ENCODE results near the gene MYH6. TPM values are rescaled to one million over a fixed set of nuclear protein-coding genes. Genes with fewer than 3 reads are reported as not detected.

The MYH6 gene
- total RNA-seq, 4 donors from 2014 or later = 0.07 TPM; not detected in 3

GRCh38 chr14:23449314-23449713 lies 41.2 kb upstream of the MYH6 start:
- H3K27me3 ChIP-seq = no peaks in the 10 kb centered on the region
- H3K4me3 ChIP-seq = no peak overlapping the region
- H3K9me3 ChIP-seq = no peaks in the 10 kb centered on the region
- no peak for DNase-seq
- TF ChIP-seq POLR2A (IDR thresholded peaks at IDR 0.05) = no peak
- TF ChIP-seq, protein P1, sequence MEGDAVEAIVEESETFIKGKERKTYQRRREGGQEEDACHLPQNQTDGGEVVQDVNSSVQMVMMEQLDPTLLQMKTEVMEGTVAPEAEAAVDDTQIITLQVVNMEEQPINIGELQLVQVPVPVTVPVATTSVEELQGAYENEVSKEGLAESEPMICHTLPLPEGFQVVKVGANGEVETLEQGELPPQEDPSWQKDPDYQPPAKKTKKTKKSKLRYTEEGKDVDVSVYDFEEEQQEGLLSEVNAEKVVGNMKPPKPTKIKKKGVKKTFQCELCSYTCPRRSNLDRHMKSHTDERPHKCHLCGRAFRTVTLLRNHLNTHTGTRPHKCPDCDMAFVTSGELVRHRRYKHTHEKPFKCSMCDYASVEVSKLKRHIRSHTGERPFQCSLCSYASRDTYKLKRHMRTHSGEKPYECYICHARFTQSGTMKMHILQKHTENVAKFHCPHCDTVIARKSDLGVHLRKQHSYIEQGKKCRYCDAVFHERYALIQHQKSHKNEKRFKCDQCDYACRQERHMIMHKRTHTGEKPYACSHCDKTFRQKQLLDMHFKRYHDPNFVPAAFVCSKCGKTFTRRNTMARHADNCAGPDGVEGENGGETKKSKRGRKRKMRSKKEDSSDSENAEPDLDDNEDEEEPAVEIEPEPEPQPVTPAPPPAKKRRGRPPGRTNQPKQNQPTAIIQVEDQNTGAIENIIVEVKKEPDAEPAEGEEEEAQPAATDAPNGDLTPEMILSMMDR (IDR thresholded peaks at IDR 0.05) = no peak
- H3K36me3 ChIP-seq = no peaks in the 10 kb centered on the region
- intact Hi-C loops (cut with DNase I; ENCODE audit: low total_unique reads) = no loop called here
- H3K27ac ChIP-seq = no peak overlapping the region
- H3K4me1 ChIP-seq = no peaks in the 10 kb centered on the region

DNA sequence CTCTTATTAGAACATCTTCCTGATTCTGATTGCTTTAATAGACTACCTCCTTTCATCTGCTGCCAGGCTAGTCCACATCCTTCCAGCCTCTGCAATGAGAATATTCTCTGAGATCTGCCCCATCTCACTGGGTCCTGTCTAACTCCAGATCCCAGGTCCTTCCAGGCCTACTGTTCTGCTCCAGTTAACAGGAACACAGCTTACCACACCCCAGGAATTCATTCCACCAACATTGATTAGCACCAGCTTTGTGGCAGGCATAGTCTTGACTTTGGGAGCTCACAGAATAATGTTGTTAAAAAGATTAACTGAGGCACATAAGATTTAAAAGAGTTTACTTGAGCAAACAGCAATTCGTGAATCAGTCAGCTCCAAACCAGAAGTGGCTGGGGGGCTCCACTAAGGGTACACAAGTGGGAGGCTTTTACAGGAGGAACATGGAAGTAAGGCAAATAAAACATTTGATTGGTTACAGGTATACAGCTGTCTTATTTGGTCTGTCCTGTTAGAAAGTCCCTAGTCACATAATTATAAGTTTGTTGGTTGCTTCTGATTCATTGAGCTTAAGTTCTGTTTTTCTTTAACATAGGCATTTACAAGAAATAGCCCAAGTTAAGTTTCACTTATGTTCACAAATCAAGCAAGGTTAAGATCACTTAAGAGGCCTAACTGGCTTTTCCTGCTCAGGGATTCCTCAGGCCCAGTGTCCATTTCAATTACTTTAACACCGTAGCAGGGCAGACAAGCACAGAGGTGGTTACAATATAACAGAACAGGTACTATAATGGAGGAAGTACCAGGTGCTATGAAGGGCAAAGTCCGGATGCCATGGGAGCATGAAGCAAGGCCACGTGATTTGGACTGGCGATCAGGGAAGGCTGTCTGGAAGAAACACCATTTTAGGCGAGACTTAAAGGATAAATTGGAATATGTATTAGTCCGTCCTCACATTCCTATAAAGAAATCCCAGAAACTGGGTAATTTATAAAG lies 39.6 kb upstream of the MYH6 start:
- Histone ChIP-seq H3K27me3 (no peaks in the 10 kb centered on the region), H3K27ac (no peak overlapping the region), H3K9me3 (no peaks in the 10 kb centered on the region), H3K4me3 (no peak overlapping the region), H3K36me3 (no peaks in the 10 kb centered on the region), H3K4me1 (no peaks in the 10 kb centered on the region)
- intact Hi-C loops (cut with DNase I; ENCODE audit: low total_unique reads) = no loop called here
- TF ChIP-seq POLR2A (IDR thresholded peaks at IDR 0.05) = no peak
- TF ChIP-seq, protein P1 (IDR thresholded peaks at IDR 0.05) = no peak
- DNase-seq = no peak

DNA sequence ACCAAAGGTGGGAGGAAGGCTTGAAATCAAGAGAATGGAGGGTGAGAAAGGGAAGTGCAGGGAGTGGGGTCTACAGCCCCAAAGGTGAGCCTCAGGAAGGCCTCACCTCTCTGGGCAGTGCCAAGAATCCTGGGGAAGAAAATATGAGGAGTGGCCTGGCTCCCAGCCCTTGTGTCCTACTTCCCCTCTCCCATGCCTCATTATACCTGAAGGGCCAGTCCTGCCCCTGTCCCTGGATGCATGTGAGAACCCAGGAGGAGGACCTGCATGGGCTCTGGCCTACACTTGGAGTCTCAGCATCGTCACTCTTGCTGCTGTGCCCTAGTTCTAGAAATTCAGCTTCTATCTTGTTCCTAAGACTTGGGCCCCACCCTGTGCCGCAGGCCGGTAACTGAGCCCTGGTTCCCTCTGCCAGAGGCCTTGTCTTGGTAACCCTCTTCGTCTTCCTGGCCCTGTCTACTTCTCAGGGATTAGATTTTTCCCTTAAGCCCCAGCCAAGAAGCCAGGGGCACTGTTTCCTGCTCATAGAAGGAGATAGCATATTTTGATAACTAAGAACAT lies 38.3 kb upstream of the MYH6 start:
- intact Hi-C loops (cut with DNase I; ENCODE audit: low total_unique reads) = no loop called here

GRCh38 chr14:23445773-23446172 lies 37.7 kb upstream of the MYH6 start:
- H3K27ac ChIP-seq = no peak overlapping the region
- no peak for DNase-seq
- intact Hi-C loops (cut with DNase I; ENCODE audit: low total_unique reads) = no loop called here
- H3K9me3 ChIP-seq = no peaks in the 10 kb centered on the region
- H3K36me3 ChIP-seq = no peaks in the 10 kb centered on the region
- no peak overlapping the region for H3K4me3 ChIP-seq
- no peaks in the 10 kb centered on the region for H3K27me3 ChIP-seq
- TF ChIP-seq, protein P1 (IDR thresholded peaks at IDR 0.05) = no peak
- TF ChIP-seq POLR2A (IDR thresholded peaks at IDR 0.05) = no peak
- H3K4me1 ChIP-seq = no peaks in the 10 kb centered on the region

More for the DNA sequence above, 38.3 kb upstream of the MYH6 start:
- TF ChIP-seq, protein P1 (IDR thresholded peaks at IDR 0.05) = no peak
- TF ChIP-seq POLR2A (IDR thresholded peaks at IDR 0.05) = no peak
- Histone ChIP-seq H3K27me3 (no peaks in the 10 kb centered on the region), H3K9me3 (no peaks in the 10 kb centered on the region), H3K4me1 (no peaks in the 10 kb centered on the region), H3K27ac (no peak overlapping the region), H3K36me3 (no peaks in the 10 kb centered on the region), H3K4me3 (no peak overlapping the region)
- no peak for DNase-seq

GRCh38 chr14:23444314-23444713 lies 36.2 kb upstream of the MYH6 start:
- intact Hi-C loops (cut with DNase I; ENCODE audit: low total_unique reads) = no loop called here
- Histone ChIP-seq H3K4me1 (no peaks in the 10 kb centered on the region), H3K27ac (no peak overlapping the region), H3K9me3 (no peaks in the 10 kb centered on the region), H3K4me3 (no peak overlapping the region), H3K27me3 (no peaks in the 10 kb centered on the region), H3K36me3 (no peaks in the 10 kb centered on the region)
- no peak for DNase-seq
- no peak for TF ChIP-seq POLR2A (IDR thresholded peaks at IDR 0.05)
- TF ChIP-seq, protein P1 (IDR thresholded peaks at IDR 0.05) = no peak
